Hematopoietic multipotent progenitor cell treated with erythropoietin and hydrocortisone succinate and interleukin-3 and kit ligand, for 6 days (in vitro differentiated cells): ENCODE data around the gene EIF3B.
"Not testable (repeated sequence)": the region's sequence is repeated elsewhere in the genome, so short reads cannot be mapped to it uniquely, and the experiment has no call there.

Source experiments
- DNase-seq: peaks from one replicate; pipeline ENCODE4 v3.0.0-alpha.2; 2015

EIF3B gene

GRCh38 chr7:2403718-2404648 is 49.4 kb downstream of the EIF3B start:
- peak; percentile 42 for DNase-seq

- DNase-seq = peak; percentile 69
Observed at GRCh38 chr7:2404714-2405119, 50.1 kb downstream of the EIF3B start.

- peak; percentile 42 for DNase-seq
Observed at GRCh38 chr7:2405201-2405600, 50.6 kb downstream of the EIF3B start.

DNA sequence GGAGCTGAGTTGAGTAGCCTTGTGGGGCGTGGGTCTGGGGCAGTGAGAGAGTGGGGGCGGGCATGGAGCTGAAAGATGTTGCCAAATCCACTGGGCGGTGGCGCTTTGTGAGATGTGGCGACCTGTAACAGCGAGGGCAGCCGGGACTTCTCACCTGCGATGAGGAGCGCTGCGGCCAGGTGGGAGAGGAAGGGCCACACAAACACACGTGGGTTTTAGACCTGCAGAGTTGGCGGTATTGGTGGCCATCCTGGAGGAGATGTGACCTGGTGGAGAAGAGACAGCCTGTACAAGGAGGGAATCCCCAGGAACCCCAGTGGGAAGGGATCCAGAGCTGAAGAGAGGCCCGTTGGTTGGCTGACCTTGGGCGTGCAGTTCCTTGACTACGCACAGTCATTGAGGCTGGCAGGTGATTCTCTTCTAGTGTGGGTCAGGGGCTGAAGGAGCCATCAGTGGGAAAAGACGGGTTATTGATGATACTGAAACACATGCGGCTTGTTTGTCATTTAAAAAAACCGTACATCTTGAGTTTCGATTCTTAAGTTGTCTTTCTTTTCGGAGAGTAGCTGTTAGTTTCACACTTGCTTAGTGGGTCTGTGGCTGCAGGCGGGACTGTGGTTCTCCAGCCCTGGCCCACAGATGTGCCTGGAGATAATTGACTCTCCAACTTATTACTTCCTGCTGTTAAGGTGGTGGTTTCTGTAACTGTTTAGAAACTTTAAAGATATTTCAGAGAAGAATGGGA is 51.1 kb downstream of the EIF3B start:
- DNase-seq = peak; percentile 90

GRCh38 chr7:2409745-2410414 is 55.3 kb downstream of the EIF3B start:
- DNase-seq = peak; percentile 80

- DNase-seq = no peak
Observed at GRCh38 chr7:2411049-2411448, 56.4 kb downstream of the EIF3B start.

GRCh38 chr7:2411815-2412586 is 57.4 kb downstream of the EIF3B start:
- no peak for DNase-seq

DNA sequence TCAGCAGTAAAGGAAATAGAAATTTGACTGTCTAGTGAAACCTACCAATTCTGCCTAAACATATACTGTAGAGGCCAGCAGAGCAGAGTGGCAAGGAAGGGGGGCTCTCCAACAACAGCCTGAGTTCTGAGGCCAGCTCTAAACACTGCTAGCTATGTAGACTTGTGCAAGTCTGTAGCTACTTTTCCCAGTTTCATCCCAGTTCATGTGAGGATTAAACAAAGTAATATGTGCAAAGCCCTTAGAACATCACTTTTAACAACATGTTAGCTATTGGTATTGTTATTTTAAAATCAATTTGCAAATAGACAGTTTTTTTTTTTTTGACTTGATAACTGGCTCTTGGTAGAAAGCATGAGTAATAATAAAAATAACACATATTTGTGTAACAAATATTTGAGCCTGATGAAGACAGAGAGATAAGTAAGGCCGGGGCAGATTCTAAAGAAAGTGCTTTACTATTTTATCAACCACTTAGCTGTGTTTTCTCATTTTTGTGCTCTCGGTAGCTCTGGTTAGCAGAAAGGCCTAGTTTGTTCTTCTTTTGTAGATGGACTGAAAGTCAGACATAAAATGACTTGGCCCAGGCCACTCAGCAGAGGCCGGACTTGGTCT is 58.1 kb downstream of the EIF3B start:
- no peak for DNase-seq

GRCh38 chr7:2416063-2416462 is 61.4 kb downstream of the EIF3B start:
- DNase-seq = peak; percentile 43

DNA sequence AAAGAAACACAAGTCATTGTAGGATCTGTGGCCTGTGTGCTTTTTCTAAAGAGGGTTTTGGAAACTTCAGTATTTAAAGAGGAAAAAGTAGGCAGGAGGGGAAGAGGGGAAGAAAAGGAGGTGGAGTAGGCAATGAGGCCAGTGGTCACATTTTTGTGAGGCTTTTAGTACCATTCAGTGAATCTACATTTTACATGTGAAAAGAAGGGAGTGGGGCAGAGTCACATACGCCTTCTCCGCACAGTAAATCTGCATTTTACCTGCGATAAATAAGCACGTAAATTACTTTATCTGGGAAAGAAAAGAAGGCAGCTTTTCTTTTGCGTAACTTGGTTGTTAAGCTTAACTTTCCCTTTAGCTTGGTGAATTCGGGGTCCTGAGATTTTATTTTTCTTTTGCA is 62.0 kb downstream of the EIF3B start:
- DNase-seq = no peak

DNA sequence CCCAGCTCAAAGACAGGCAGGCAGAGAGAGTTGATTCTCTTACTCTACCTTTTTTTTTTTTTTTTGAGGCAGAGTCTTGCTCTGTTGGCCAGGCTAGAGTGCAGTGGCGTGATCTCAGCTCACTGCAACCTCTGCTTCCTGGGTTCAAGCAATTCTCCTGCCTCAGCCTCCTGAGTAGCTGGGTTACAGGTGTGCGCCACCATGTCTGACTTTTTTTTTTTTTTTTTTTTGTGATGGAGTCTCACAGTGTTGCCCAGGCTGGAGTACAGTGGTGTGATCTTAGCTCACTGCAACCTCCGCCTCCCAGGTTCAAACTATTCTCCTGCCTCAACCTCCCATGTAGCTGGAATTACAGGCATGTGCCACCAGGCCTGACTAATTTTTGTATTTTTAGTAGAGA is 62.6 kb downstream of the EIF3B start:
- DNase-seq = not testable (repeated sequence)

DNA sequence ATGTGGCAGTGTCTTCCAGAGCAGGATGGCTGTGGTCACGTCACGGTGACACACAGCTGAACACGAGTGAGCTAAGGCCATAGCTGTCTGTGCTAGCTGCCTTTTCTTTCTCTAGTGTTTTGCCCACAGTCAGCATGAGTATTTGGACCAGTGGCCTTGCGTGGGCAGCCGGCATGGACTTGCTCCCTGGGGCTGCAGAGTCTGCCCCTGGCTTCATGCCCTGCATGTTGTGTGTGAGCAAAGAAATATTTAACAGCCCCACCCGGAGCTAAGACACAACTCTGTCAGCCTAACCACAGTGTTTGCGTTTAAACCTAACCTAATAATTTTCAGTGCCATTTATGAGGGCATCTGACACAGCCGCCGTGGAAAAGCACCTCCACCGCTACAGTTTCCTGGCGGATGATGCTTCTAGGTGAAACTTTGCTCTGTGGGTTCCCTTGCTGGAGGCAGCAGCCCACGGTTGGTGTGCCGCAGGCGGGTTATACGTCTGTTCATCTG is 63.4 kb downstream of the EIF3B start:
- no peak for DNase-seq

GRCh38 chr7:2420216-2420933 is 65.7 kb downstream of the EIF3B start:
- no peak for DNase-seq

GRCh38 chr7:2421943-2422310 is 67.3 kb downstream of the EIF3B start:
- DNase-seq = no peak

- DNase-seq = no peak
Observed at GRCh38 chr7:2425749-2426148, 71.1 kb downstream of the EIF3B start.
